GM23338 (cell line): ENCODE measurements around the gene KCTD8.

Source experiments
- CREB1 ChIP-seq: fragments of 250-450 bp; sonication (Bioruptor Pico); IDR thresholded peaks from 2 replicates; pipeline ENCODE4 v1.5.0; 2020; ENCODE audit warnings: low read depth, mild to moderate bottlenecking, moderate library complexity
- CTCF ChIP-seq, 2 experiments: fragments of 200-600 bp in 1 of 2; sonication (generic) in 1 of 2; conservative IDR thresholded peaks; 2 replicates each; pipeline versions ENCODE4 v1.5.1 to v1.6.1; 2016 to 2017; ENCODE audit warnings: antibody characterized with exemption in 2 of 2, low read depth in 2 of 2, mild to moderate bottlenecking in 2 of 2, moderate library complexity in 1 of 2
- EZH2 ChIP-seq: fragments of 200-600 bp; sonication (generic); IDR thresholded peaks from one replicate; pipeline ENCODE4 v1.8.0; 2017; ENCODE audit warnings: antibody characterized with exemption, mild to moderate bottlenecking, low read depth; ENCODE audit not compliant: unreplicated experiment
- POLR2AphosphoS5 ChIP-seq: IDR thresholded peaks from 2 replicates; pipeline ENCODE4 v1.6.1; 2016; ENCODE audit warnings: antibody characterized with exemption, low read depth
- STAT1 ChIP-seq: IDR thresholded peaks from one replicate; pipeline ENCODE4 v1.6.1; 2016; ENCODE audit warnings: antibody characterized with exemption; ENCODE audit not compliant: unreplicated experiment

GRCh38 chr4:44194365-44194764, 254.2 kb downstream of the KCTD8 start:
- TF ChIP-seq CTCF (conservative IDR thresholded peaks at IDR 0.05; ENCODE audit: low read depth in 2 of 2) (no peak), STAT1 (no peak), EZH2 (no peak), CREB1 (CRISPR knock-in tag) (no peak), POLR2AphosphoS5 (no peak)
